Measurements from ENCODE around the gene PLA2G2F. TPM values are rescaled to one million over a fixed set of nuclear protein-coding genes. Genes with fewer than 3 reads are reported as not detected.
A peak's percentile ranks its signal among the peaks of the same experiment; 100 is the strongest.
"Not testable (repeated sequence)": the region's sequence is repeated elsewhere in the genome, so short reads cannot be mapped to it uniquely, and the experiment has no call there.

Gene PLA2G2F
- total RNA-seq, 1 donor: under 0.01 TPM

- DNase-seq (ENCODE audit: low read depth in 2 of 3, low spot score in 2 of 3): no peak
Measured at GRCh38 chr1:20112279-20113000, 26.7 kb upstream of the PLA2G2F start.

GRCh38 chr1:20114021-20114648 is 25.0 kb upstream of the PLA2G2F start:
- DNase-seq (ENCODE audit: low read depth in 2 of 3, low spot score in 2 of 3): no peak

GRCh38 chr1:20115479-20115878 is 23.6 kb upstream of the PLA2G2F start:
- no peak for DNase-seq (ENCODE audit: low read depth in 2 of 3, low spot score in 2 of 3)

- DNase-seq (ENCODE audit: low read depth in 2 of 3, low spot score in 2 of 3): no peak
Measured at GRCh38 chr1:20115916-20116315, 23.2 kb upstream of the PLA2G2F start.

- DNase-seq (ENCODE audit: low read depth in 2 of 3, low spot score in 2 of 3): no peak
Measured at GRCh38 chr1:20117236-20117635, 21.9 kb upstream of the PLA2G2F start.

GRCh38 chr1:20119347-20119746 is 19.8 kb upstream of the PLA2G2F start, which contains the start of gene PLA2G2D:
Gene PLA2G2D, minus strand, starts transcription at chr1:20119536. Its CDS starts 38 bp downstream, at chr1:20119498.
- DNase-seq (ENCODE audit: low read depth in 2 of 3, low spot score in 2 of 3): no peak

- DNase-seq (ENCODE audit: low read depth in 2 of 3, low spot score in 2 of 3): no peak
Measured at GRCh38 chr1:20120796-20121195, 18.3 kb upstream of the PLA2G2F start.

GRCh38 chr1:20123722-20124455 is 15.2 kb upstream of the PLA2G2F start:
- DNase-seq (ENCODE audit: low read depth in 2 of 3, low spot score in 2 of 3): peak in 1 of 3 donors; percentile 34

- DNase-seq (ENCODE audit: low read depth in 2 of 3, low spot score in 2 of 3): no peak
Measured at GRCh38 chr1:20124456-20125057, 14.6 kb upstream of the PLA2G2F start.

GRCh38 chr1:20125100-20125499 is 14.0 kb upstream of the PLA2G2F start:
- DNase-seq (ENCODE audit: low read depth in 2 of 3, low spot score in 2 of 3): no peak

- DNase-seq (ENCODE audit: low read depth in 2 of 3, low spot score in 2 of 3): no peak
Measured at GRCh38 chr1:20126041-20126805, 12.9 kb upstream of the PLA2G2F start.

GRCh38 chr1:20126806-20127440 is 12.2 kb upstream of the PLA2G2F start:
- DNase-seq (ENCODE audit: low read depth in 2 of 3, low spot score in 2 of 3): no peak

- DNase-seq (ENCODE audit: low read depth in 2 of 3, low spot score in 2 of 3): not testable (repeated sequence)
Measured at GRCh38 chr1:20130518-20130917, 8.6 kb upstream of the PLA2G2F start.

- no peak for DNase-seq (ENCODE audit: low read depth in 2 of 3, low spot score in 2 of 3)
Measured at GRCh38 chr1:20134995-20135394, 4.1 kb upstream of the PLA2G2F start.

GRCh38 chr1:20136249-20136648 is 2.9 kb upstream of the PLA2G2F start:
- no peak for DNase-seq (ENCODE audit: low read depth in 2 of 3, low spot score in 2 of 3)

GRCh38 chr1:20137055-20137454 is 2.1 kb upstream of the PLA2G2F start:
- no peak for DNase-seq (ENCODE audit: low read depth in 2 of 3, low spot score in 2 of 3)

- DNase-seq (ENCODE audit: low read depth in 2 of 3, low spot score in 2 of 3): no peak
Measured at GRCh38 chr1:20137604-20138003, 1.5 kb upstream of the PLA2G2F start.

- no peak for DNase-seq (ENCODE audit: low read depth in 2 of 3, low spot score in 2 of 3)
Measured at GRCh38 chr1:20138346-20138745, 777 bp upstream of the PLA2G2F start.

GRCh38 chr1:20139776-20140612 is 871 bp downstream of the PLA2G2F start:
- DNase-seq (ENCODE audit: low read depth in 2 of 3, low spot score in 2 of 3): no peak
